Activated CD8-positive, alpha-beta memory T cell treated with anti-CD3 and anti-CD28 coated beads, Interleukin-2, amount 50 U/mL, for 4 hours (primary cell): ENCODE measurements around the gene RNF43.

Experiments used
- DNase-seq: peaks from one replicate; pipeline ENCODE4 v3.0.0-alpha.2; 2020

RNF43 gene

GRCh38 chr17:58381124-58382035 is 36.0 kb downstream of the RNF43 start:
- DNase-seq: no peak

- no peak for DNase-seq
These were observed 36.9 kb downstream of the RNF43 start for GRCh38 chr17:58380207-58381123.

DNA sequence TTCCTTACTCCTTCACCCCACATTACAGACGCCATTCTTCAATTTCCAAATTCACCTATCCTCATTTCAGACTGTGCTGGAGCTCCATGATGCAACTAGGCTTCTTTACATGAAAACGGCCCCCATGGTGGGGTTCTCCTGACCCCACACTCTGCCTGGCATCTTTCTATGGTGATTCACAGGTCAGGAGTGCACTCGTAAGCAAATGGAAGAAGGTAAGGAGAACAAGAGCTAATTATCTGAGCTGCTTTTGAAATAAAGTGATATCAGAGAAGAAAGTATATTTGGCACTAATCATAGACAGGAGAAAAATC is 37.9 kb downstream of the RNF43 start:
- no peak for DNase-seq

DNA sequence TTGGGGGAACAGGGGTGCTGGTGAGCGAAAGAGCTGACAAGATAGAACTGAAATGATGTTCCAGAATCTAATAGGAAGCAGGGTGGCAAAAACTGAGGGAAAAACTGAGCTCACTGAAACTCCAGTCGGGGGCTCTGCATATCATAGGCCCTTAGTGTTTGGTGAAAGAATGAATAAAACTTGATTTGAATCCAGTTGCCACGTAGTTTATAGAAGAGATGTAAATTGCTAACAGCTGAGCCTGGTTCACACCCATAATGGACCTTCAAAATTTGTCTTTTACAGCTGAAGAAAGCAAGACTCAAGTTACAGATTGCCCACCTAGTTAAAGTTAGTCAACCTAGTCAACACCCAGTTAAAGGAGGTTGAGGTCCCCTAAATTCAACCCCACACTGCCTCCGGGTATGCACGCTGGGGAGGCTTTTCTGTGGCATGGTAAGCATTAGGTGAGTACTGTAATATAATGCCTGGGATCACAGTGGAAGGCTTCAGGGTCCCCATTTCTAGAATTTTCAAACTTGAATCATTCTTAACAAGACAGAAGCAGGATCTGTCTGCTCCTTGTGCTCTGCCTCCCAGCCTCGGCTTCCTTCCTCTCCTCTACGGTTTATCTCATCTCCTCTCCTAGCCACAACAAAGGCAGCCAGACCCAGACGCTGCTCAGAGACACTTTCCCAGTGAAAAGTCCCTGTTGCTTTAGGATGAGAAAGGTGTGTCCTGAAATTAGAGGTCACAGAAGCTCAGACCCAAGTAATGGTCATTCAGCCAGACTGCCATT is 38.4 kb downstream of the RNF43 start:
- no peak for DNase-seq

- no peak for DNase-seq
These were observed 39.7 kb downstream of the RNF43 start for GRCh38 chr17:58377661-58378060.

GRCh38 chr17:58377093-58377601 is 40.2 kb downstream of the RNF43 start:
- DNase-seq: no peak

DNA sequence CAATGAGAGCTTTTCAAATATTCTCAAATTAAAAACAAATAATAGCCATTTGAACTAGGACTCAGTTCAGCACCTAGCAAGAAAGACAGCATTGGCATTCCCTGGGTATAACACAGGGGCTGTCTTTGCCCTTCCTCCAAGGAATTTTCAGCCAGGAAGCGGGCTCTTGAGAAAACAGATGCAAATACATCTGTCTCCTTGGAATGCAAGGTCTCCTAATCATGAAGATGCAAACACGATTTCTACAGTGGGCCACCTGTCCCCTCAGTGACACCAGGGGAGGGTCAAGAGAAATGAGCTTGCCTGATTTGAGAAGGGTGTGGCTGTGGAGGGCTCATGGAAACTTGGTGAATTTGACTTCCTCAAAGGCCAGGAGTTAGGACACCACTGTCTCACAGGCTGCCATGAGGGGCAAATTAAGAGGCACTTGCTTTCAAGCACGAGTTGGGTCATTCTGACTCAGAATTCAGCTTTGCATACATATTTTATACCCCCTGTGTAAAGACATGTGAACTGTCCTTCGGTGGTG is 40.8 kb downstream of the RNF43 start:
- DNase-seq: no peak

DNA sequence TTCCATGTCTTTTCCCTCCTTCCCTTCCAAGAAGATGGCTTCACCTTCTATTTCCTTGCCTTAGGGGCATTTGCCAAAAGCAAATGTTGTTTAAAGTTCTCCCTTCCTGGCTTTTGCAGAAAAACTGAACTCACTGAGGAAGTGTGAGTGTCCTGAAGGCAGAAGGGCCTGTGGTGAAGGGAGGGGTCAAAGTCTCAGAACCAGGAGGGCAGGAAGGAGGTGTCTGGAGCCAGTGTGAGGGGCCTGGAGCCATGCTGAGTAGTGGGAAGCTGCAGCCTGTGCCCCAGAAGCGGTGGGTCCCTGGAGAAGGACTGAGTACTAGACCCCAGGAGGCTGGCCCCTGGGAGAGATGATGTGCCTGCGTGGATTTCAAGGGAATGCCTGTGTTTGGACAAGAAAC is 41.5 kb downstream of the RNF43 start:
- DNase-seq: no peak

- no peak for DNase-seq
These were observed 42.1 kb downstream of the RNF43 start for GRCh38 chr17:58375256-58375655.

DNA sequence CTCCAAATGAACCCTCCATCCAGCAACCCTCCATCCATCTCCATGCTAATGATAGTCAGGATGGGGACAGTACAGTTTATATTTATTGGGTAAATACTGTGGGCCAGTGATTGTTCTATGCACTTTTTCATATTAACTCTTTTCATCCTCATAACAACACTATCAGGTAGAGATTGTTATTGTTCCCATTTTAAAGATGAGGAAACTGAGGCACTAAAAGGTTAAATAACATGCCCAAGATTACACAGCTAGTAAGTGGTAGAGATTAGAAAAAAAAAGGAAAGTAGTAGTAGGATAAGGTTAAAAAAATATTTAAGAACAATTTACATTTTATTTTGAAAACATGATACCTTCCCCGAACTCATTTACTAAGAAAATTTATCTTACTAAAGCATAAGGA is 43.4 kb downstream of the RNF43 start:
- no peak for DNase-seq

DNA sequence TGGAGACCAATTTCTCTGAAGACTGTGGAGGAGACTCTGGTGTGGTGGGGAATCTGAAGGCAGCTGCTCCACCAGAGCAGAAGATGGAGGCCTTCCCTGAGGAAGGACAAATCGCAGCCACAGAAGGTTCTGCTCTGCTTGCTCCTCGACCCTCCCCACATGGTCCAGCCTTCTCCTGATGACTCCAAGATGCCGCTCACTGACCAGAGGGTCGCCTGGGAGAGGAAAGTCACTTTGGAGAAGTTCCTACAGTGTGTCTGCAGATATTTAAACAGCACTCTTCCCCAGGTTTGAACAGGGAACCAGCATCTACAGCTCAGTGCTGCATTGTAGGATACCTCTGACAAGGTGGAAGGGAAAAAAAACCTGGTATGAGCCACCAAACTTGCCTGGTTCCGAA is 44.3 kb downstream of the RNF43 start:
- DNase-seq: no peak

- no peak for DNase-seq
These were observed 45.9 kb downstream of the RNF43 start for GRCh38 chr17:58371300-58371950.

DNA sequence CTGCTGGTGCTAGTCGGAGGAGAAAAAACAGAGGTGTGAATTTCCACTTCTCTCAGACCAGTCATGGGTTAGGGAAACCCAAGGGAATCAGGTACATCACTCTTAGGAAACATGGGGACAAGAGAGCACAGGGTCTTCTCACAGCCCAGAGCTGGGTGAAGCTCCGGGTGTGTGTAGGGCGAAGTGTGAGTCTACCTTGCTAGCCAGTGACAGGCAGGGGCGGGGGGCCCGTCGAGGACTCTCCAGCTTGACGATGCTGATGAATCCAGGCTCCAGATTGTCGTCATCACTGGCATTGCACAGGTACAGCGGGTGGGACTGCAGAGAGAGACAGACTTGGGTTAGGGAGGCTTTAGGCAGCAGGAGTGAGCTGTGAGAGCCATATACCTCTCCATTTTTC is 46.6 kb downstream of the RNF43 start:
- no peak for DNase-seq

DNA sequence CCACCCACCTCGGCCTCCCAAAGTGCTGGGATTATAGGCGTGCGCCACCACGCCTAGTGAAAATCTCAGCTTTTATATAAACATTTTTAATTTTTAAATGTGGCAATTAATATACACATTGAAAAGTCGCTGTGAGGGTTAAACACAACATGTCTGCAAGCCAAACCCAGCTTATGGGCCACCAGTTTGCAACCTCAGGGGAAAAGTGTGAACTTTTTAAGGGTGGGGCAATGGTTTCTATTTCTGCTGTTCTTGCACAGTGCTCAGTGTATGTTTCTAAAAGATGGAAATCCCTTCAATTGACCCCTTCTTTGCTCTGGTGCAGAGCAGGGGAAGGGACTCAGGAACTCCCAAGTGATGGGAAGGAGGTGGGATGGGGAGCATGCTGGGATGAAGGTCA is 47.0 kb downstream of the RNF43 start:
- no peak for DNase-seq

GRCh38 chr17:58369214-58370031 is 47.9 kb downstream of the RNF43 start:
- DNase-seq: no peak

GRCh38 chr17:58368860-58369213 is 48.5 kb downstream of the RNF43 start:
- DNase-seq: no peak
